ENCODE data around the gene TYRP1.

GRCh38 chr9:12723409-12724028 is 30.3 kb downstream of the TYRP1 start:
- no peak for TF ChIP-seq ZNF274 (IDR thresholded peaks at IDR 0.05; ENCODE audit: low read depth, low read length)
- no peak for TF ChIP-seq SUZ12 (IDR thresholded peaks at IDR 0.05; ENCODE audit: extremely low read depth, insufficient read depth, insufficient read length)
- no peak for TF ChIP-seq YY1 (IDR thresholded peaks at IDR 0.05; ENCODE audit: insufficient read depth, insufficient read length)

Measured in NT2/D1 (cell line).